Measurements from ENCODE around the gene RANBP1. TPM values are rescaled to one million over a fixed set of nuclear protein-coding genes. Genes with fewer than 3 reads are reported as not detected.

Gene RANBP1
- total RNA-seq, 2 experiments from 2014 or later, result 318 to 345 TPM

- Mint-ChIP-seq H3K36me3 (no peaks in the 10 kb centered on the region), H3K9me3 (ENCODE audit: low read depth) (no peaks in the 10 kb centered on the region), H3K4me1 (peaks cover 24% of the 10 kb centered on the region), H3K27me3 (no peaks in the 10 kb centered on the region), H3K27ac (no peak overlapping the region), H3K4me3 (no peak overlapping the region)
- CTCF ChIA-PET, result no interaction called here
- DNase-seq, result no peak
- ATAC-seq, result no peak
Observed at GRCh38 chr22:20133930-20134549, 18.1 kb downstream of the RANBP1 start.

GRCh38 chr22:20135265-20135664, 19.4 kb downstream of the RANBP1 start:
- DNase-seq (no peak), ATAC-seq (no peak)
- Mint-ChIP-seq H3K9me3 (ENCODE audit: low read depth) (no peaks in the 10 kb centered on the region), H3K27me3 (no peaks in the 10 kb centered on the region), H3K27ac (no peak overlapping the region), H3K4me1 (peaks cover 17% of the 10 kb centered on the region), H3K4me3 (no peak overlapping the region), H3K36me3 (no peaks in the 10 kb centered on the region)
- CTCF ChIA-PET, result no interaction called here

DNA sequence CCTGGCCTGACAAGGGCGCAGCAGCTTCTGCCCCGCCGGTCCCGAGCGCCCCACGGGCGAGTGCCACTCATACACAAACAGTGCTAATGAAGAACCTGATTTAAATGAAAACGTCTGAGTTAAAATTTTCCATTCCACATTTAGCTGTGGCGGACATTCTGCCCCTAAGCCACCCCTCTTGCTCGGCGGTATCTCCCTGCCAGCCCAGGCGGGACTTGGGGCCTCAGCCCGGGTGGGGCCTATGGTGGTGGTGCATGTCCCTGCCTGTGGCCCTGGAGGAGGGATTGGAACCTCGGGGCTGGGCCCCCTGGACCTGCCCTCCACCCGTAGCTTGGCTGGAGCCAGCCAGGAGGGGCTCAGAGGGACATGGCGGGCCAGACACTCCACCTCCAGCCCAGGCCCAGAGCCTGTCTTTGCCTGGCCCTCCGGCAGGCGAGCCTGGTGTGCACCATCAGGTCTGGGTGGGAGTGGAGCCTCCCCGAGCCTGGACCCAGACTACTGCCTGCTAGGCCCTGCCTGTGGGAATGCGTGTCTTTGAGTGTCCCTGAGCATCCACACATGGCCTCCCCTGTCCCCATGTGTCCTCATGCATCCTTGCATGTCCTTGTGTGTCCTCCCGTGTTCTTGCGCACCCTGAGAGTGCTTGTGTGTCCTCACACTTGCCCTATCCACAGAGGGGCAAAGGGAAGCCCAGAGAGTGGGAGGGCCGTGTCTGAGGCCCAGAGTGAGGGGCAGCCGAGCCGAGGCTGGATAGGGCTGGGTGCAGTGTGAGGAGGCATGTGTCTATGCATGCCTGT, 20.1 kb downstream of the RANBP1 start:
- H3K9me3 Mint-ChIP-seq (ENCODE audit: low read depth), result no peaks in the 10 kb centered on the region
- CTCF ChIA-PET, result no interaction called here
- no peak overlapping the region for H3K27ac Mint-ChIP-seq
- peaks cover 17% of the 10 kb centered on the region for H3K4me1 Mint-ChIP-seq
- ATAC-seq (no peak), DNase-seq (no peak)
- H3K36me3 Mint-ChIP-seq, result no peaks in the 10 kb centered on the region
- H3K27me3 Mint-ChIP-seq, result no peaks in the 10 kb centered on the region
- no peak overlapping the region for H3K4me3 Mint-ChIP-seq

DNA sequence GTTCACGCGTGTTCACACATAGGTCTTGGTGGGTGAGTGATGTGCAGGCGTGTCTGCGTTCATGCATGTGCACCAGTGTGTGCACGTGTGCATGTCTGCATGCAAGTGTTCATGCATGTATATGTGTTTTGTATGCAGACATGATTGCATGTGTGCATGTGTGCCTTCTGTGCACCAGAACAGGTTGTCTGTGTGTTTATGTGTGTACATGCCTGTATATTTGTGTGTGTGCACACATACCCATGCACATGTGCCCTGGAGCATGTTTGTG, 20.6 kb downstream of the RANBP1 start:
- H3K27me3 Mint-ChIP-seq, result no peaks in the 10 kb centered on the region
- CTCF ChIA-PET, result interaction anchor here (1.3 kb wide), 1 partner anchor 20 kb away, joined by 3 read pairs; no protein-coding TSS in a partner anchor
- H3K9me3 Mint-ChIP-seq (ENCODE audit: low read depth), result no peaks in the 10 kb centered on the region
- H3K27ac Mint-ChIP-seq, result no peak overlapping the region
- DNase-seq (no peak), ATAC-seq (no peak)
- H3K4me3 Mint-ChIP-seq, result no peak overlapping the region
- H3K36me3 Mint-ChIP-seq, result no peaks in the 10 kb centered on the region
- H3K4me1 Mint-ChIP-seq, result peaks cover 17% of the 10 kb centered on the region

DNA sequence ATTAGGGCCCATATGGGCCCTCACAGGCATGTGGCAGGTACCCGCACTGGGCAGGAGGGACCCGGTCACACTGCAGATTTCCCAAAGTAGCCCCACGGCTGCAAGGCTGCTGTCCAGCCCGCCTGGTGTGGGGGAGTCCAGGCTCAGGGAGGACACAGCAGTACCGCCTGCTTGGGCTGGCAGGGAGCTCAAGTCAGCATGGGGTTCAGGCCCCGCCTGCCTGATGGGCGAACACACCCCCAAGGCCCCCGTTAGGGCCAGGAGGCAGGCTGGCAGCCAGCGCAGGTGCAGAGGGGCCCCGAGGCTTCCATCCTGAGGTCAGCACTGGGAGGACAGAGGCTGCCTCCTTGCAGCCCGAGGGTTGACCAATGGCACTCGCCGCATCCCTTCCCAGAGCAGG, 21.2 kb downstream of the RANBP1 start:
- ATAC-seq (no peak), DNase-seq (no peak)
- H3K4me3 Mint-ChIP-seq, result no peak overlapping the region
- CTCF ChIA-PET, result interaction anchor here (1.3 kb wide), 1 partner anchor 20 kb away, joined by 3 read pairs; no protein-coding TSS in a partner anchor
- no peaks in the 10 kb centered on the region for H3K27me3 Mint-ChIP-seq
- H3K9me3 Mint-ChIP-seq (ENCODE audit: low read depth), result no peaks in the 10 kb centered on the region
- H3K36me3 Mint-ChIP-seq, result no peaks in the 10 kb centered on the region
- H3K4me1 Mint-ChIP-seq, result peaks cover 17% of the 10 kb centered on the region
- no peak overlapping the region for H3K27ac Mint-ChIP-seq

- no peak overlapping the region for H3K27ac Mint-ChIP-seq
- H3K4me3 Mint-ChIP-seq, result no peak overlapping the region
- H3K9me3 Mint-ChIP-seq (ENCODE audit: low read depth), result no peaks in the 10 kb centered on the region
- H3K4me1 Mint-ChIP-seq, result peaks cover 12% of the 10 kb centered on the region
- CTCF ChIA-PET, result interaction anchor here (1.1 to 1.3 kb wide), 2 partner anchors 8 to 19 kb away, joined by 3 read pairs; no protein-coding TSS in a partner anchor
- H3K36me3 Mint-ChIP-seq, result no peaks in the 10 kb centered on the region
- DNase-seq (no peak), ATAC-seq (no peak)
- no peaks in the 10 kb centered on the region for H3K27me3 Mint-ChIP-seq
Observed at GRCh38 chr22:20137671-20138416, 21.9 kb downstream of the RANBP1 start.

GRCh38 chr22:20138417-20138738, 22.5 kb downstream of the RANBP1 start:
- Mint-ChIP-seq H3K4me1 (peaks cover 7% of the 10 kb centered on the region), H3K9me3 (ENCODE audit: low read depth) (no peaks in the 10 kb centered on the region), H3K4me3 (no peak overlapping the region), H3K27ac (no peak overlapping the region), H3K36me3 (no peaks in the 10 kb centered on the region), H3K27me3 (no peaks in the 10 kb centered on the region)
- DNase-seq (no peak), ATAC-seq (no peak)
- CTCF ChIA-PET, result interaction anchor here (1.1 kb wide), 1 partner anchor 9 kb away, joined by 3 read pairs; no protein-coding TSS in a partner anchor

- H3K36me3 Mint-ChIP-seq, result no peaks in the 10 kb centered on the region
- H3K27ac Mint-ChIP-seq, result no peak overlapping the region
- no peak overlapping the region for H3K4me3 Mint-ChIP-seq
- ATAC-seq, result no peak
- DNase-seq, result no peak
- no peaks in the 10 kb centered on the region for H3K27me3 Mint-ChIP-seq
- H3K9me3 Mint-ChIP-seq (ENCODE audit: low read depth), result no peaks in the 10 kb centered on the region
- H3K4me1 Mint-ChIP-seq, result peaks cover 4% of the 10 kb centered on the region
- CTCF ChIA-PET, result interaction anchor here (1.1 kb wide), 1 partner anchor 9 kb away, joined by 3 read pairs; no protein-coding TSS in a partner anchor
Observed at GRCh38 chr22:20138868-20139267, 23.0 kb downstream of the RANBP1 start.

DNA sequence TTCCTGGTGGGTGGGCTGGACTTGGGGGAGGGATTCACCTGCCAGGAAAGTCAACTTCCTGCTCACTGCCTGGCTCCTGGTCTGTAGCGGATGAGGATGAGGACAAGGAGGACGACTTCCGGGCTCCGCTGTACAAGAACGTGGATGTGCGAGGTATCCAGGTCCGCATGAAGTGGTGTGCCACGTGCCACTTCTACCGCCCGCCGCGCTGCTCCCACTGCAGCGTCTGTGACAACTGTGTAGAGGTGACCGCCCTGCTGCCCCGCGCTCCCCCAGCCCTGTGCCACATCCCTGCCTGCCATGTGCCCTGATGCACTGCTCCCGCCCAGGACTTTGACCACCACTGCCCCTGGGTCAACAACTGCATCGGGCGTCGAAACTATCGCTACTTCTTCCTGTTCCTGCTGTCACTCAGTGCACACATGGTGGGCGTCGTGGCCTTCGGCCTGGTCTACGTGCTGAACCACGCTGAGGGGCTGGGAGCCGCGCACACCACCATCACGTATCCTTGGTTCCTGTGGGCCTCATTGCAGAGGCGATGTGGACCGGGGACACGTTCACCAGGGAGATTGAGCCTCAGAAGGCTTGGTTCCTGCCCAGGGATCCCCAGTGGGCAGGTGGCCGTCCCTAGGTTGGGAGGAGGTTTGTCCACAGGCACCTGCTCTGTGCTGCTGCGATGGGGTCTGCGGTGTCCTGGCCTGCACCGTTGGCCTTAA, 23.6 kb downstream of the RANBP1 start:
- no peak overlapping the region for H3K27ac Mint-ChIP-seq
- CTCF ChIA-PET, result no interaction called here
- no peaks in the 10 kb centered on the region for H3K9me3 Mint-ChIP-seq (ENCODE audit: low read depth)
- H3K27me3 Mint-ChIP-seq, result no peaks in the 10 kb centered on the region
- ATAC-seq, result no peak
- no peak overlapping the region for H3K4me3 Mint-ChIP-seq
- DNase-seq, result no peak
- no peaks in the 10 kb centered on the region for H3K36me3 Mint-ChIP-seq
- H3K4me1 Mint-ChIP-seq, result peaks cover 4% of the 10 kb centered on the region

GRCh38 chr22:20140107-20140445, 24.2 kb downstream of the RANBP1 start:
- Mint-ChIP-seq H3K4me1 (peaks cover 4% of the 10 kb centered on the region), H3K9me3 (ENCODE audit: low read depth) (no peaks in the 10 kb centered on the region), H3K4me3 (no peak overlapping the region), H3K27ac (no peak overlapping the region), H3K36me3 (no peaks in the 10 kb centered on the region), H3K27me3 (no peaks in the 10 kb centered on the region)
- ATAC-seq, result no peak
- DNase-seq, result no peak
- CTCF ChIA-PET, result no interaction called here

- H3K4me1 Mint-ChIP-seq, result peaks cover 4% of the 10 kb centered on the region
- no peak for DNase-seq
Observed at GRCh38 chr22:20140521-20140964, 24.6 kb downstream of the RANBP1 start.

DNA sequence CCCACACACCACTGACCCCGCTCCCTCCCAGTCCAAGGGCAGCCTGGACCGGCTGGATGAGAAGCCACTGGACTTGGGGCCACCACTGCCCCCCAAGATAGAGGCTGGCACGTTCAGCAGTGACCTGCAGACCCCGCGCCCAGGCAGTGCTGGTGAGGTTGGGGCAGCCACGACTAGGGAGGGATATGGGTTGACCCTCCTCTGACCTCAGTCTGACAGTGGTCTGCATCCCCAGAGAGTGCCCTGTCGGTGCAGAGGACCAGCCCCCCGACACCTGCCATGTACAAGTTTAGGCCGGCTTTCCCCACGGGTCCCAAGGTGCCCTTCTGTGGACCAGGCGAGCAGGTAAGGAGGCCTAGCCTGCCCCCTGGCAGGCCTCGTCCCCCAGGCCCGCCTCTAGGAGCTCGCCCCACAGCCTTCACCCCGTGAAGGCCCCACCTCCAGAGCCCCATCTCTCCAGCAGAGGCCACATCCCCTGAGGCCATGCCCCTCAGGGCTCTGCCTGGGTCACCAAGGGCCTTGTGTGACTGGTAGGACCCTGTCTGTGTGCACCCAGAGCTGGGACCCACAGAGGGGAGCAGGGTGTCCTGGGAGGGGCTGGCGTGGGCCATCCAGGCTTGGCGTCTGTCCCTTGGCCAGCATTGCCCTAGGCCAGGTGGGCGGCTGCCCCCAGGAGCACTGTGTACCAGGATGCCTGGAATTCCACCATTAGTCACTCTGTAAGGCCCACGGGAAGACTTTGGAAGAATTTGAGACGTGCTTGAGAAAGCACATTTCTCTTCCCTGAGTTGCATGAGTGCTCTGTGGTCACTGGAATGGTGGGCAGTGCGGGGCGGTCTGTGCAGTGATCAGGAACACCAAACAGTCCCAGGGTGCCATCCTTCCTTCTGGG, 25.5 kb downstream of the RANBP1 start:
- Mint-ChIP-seq H3K4me3 (no peak overlapping the region), H3K27ac (no peak overlapping the region), H3K27me3 (no peaks in the 10 kb centered on the region), H3K36me3 (no peaks in the 10 kb centered on the region), H3K4me1 (peaks cover 2% of the 10 kb centered on the region), H3K9me3 (ENCODE audit: low read depth) (no peaks in the 10 kb centered on the region)
- CTCF ChIA-PET, result no interaction called here
- ATAC-seq (no peak), DNase-seq (no peak)

More at GRCh38 chr22:20140521-20140964, 24.6 kb downstream of the RANBP1 start:
- Mint-ChIP-seq H3K4me3 (no peak overlapping the region), H3K36me3 (no peaks in the 10 kb centered on the region), H3K9me3 (ENCODE audit: low read depth) (no peaks in the 10 kb centered on the region), H3K27ac (no peak overlapping the region), H3K27me3 (no peaks in the 10 kb centered on the region)
- CTCF ChIA-PET, result no interaction called here
- ATAC-seq, result no peak

Data from activated CD8-positive, alpha-beta memory T cell treated with anti-CD3 and anti-CD28 coated beads, Interleukin-2, amount 10 ng/mL, durations not matched to agents 7 days and 5 days (primary cell).